AG09319 (cell line): ENCODE data around the gene PTPRZ1.

Experiments
- DNase-seq: peaks from one replicate; pipeline ENCODE4 v3.0.0-alpha.2; 2010; ENCODE audit warnings: low read depth; ENCODE audit errors: extremely low read depth
- CTCF ChIP-seq: IDR thresholded peaks from 2 replicates; pipeline ENCODE4 v1.5.1; 2011; ENCODE audit warnings: low read depth, mild to moderate bottlenecking, inconsistent platforms, low read length, moderate library complexity

PTPRZ1 gene

DNA sequence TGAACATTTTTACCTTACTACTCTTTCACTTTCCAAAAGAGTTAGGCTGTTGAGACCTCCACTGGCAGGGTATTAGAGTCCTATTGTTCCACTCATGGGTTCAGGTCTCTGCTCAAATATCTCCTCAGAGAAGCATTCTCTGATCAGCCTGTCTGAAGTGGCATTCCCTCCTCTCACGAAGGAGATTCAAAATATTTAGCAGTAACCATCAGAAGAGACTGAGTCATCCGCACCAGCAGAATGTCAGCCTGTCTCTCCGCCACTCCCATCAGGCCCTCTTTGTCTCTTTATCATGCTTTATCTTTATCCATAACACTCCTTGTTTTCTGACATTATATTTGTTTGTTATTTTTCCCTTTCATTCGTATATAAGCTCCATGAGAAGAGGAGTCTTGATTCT is 192.0 kb downstream of the PTPRZ1 start:
- no peak for DNase-seq
- TF ChIP-seq CTCF = no peak

GRCh38 chr7:122067077-122067476 is 194.1 kb downstream of the PTPRZ1 start:
- TF ChIP-seq CTCF = no peak
- no peak for DNase-seq

DNA sequence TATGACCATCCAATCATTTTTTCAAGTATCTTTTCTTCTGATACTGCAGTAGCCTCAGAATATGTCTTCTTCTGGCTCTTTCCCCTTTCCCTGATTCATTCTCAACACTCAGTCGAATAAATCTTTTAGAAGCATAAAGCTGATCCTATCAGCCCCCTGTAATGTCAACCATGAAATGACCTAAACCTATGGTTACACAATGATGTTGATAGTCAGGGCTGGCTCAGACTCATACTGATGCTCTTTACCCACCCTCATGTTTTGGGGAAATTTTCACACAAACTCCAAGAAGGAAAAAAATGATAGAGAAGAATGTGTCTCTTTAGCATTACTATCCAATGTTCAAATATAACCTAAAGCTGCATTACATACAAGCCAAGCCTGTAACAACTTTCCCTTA is 195.1 kb downstream of the PTPRZ1 start:
- DNase-seq = no peak

GRCh38 chr7:122068999-122069398 is 196.0 kb downstream of the PTPRZ1 start:
- no peak for TF ChIP-seq CTCF
- DNase-seq = no peak

More for the DNA sequence above, 195.1 kb downstream of the PTPRZ1 start:
- no peak for TF ChIP-seq CTCF

- no peak for DNase-seq
- no peak for TF ChIP-seq CTCF
Measured at GRCh38 chr7:122070062-122070461, 197.1 kb downstream of the PTPRZ1 start.

- DNase-seq = no peak
- no peak for TF ChIP-seq CTCF
Measured at GRCh38 chr7:122070834-122071233, 197.9 kb downstream of the PTPRZ1 start.

DNA sequence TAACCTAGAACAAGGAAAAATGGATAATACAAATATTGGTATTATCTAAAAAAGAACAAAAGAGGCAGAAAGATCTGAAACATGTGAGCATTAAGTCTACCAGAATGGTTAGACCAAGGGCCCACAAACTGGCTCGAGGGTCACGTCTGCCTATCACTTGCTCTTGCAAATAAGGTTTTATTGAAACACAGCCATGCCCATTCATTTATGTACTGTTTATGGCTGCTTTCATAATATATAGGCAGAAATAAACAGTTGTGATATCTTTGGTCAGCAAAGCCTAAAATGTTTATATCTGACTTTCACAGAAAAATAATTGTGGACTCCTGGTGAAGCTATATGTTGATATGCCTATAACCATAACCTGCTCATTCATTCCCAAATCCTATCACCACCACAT is 199.3 kb downstream of the PTPRZ1 start:
- TF ChIP-seq CTCF = no peak
- no peak for DNase-seq
